NCI-H2227 (cell line): ENCODE data around the gene RBM47.

Experiments
- DNase-seq: peaks from one replicate; lab custom pipeline; 2025; ENCODE audit not compliant: unreplicated experiment; lab: John Stamatoyannopoulos, UW

RBM47 gene

GRCh38 chr4:40502220-40502619 is 127.4 kb downstream of the RBM47 start:
- no peak for DNase-seq

- DNase-seq, result no peak
Observed at GRCh38 chr4:40500781-40501180, 128.9 kb downstream of the RBM47 start.

- DNase-seq, result no peak
Observed at GRCh38 chr4:40493160-40493559, 136.5 kb downstream of the RBM47 start.

DNA sequence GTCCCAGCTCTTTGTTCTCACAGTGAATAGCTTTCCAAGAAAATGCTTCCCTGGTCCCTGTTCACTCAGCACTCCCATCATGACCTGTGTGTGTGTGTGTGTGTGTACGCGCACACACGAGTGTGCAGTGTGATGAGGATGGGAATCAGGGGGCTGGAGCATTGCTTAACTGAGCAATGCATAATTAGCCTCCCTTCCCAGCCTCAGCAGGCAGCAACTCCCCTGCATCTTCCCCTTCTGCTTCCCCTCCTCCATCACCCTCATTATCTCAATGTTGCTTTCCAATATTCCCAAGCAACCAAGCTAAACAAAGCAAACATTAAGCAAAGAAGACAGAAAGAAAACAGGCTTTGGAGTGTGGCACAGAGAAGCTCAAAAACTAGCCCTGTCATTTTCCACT is 137.0 kb downstream of the RBM47 start:
- peak; percentile 59 for DNase-seq

GRCh38 chr4:40490481-40490880 is 139.2 kb downstream of the RBM47 start:
- DNase-seq, result no peak

DNA sequence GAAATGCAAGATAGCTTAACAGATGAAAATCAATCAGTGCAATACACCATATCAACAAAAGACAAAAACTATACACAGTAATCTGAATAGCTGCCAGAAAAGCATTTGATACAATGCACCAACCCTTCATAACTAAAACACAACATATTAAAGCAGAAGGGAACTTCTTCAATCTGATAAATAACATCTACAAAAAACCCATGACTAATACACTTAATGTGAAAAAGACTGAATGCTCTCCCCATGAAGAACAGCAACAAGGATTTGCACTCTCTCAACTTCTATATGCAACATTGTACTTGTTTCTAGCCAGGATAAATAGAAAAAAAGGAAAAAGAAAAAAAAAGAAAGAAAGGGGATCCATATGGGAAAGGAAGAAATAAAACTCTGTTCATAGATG is 139.7 kb downstream of the RBM47 start:
- no peak for DNase-seq

GRCh38 chr4:40486534-40486933 is 143.1 kb downstream of the RBM47 start:
- DNase-seq, result no peak

GRCh38 chr4:40484346-40485090 is 145.1 kb downstream of the RBM47 start:
- DNase-seq, result no peak

DNA sequence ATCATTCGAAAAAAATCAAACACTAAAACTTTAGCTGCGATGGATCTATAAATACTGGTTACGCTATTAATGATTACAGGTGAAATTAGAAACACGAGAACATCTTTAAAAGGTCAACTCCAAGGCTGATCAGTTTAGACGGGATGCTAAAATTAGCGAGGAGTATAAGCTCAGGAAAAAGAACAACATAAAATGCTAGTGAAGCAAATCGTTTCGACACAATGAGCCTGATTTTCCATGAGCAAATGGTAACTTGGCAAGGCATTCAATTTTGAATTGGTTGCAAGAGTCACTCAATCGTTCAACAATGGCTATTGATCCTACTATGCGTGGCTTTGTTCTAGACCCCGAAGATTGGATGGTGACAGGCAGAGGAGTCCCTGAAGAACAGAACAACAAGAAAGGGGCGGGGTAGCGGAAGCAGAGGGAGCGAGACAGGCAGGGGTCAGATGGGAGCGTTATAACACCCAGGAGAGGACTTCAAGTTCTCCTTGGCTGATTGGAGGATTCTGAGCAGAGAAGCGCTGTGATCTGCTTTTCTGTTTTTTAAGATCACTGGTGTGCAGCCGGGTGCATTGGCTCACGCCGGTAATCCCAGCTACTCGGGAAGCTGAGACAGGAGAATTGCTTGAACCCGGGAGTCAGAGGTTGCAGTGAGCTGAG is 146.5 kb downstream of the RBM47 start:
- DNase-seq, result peak; percentile 40

DNA sequence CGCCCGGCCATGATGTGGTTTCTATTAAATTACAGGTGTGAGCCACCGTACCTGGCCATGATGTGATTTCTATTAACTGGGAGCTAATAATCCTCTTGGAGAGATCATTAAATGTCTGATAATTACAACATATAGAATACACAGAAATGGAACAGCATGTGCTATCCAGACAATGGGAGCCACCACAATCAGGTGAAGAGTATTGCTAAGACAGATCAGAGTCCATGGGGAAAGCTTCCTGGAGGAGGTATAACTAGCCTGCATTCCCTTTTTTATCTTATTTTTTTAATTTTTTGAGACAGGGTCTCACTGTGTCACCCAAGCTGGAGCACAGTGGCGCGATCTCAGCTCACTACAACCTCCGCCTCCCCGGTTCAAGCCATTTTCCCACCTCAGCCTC is 147.7 kb downstream of the RBM47 start:
- DNase-seq, result no peak

- DNase-seq, result no peak
Observed at GRCh38 chr4:40480291-40480690, 149.4 kb downstream of the RBM47 start.

DNA sequence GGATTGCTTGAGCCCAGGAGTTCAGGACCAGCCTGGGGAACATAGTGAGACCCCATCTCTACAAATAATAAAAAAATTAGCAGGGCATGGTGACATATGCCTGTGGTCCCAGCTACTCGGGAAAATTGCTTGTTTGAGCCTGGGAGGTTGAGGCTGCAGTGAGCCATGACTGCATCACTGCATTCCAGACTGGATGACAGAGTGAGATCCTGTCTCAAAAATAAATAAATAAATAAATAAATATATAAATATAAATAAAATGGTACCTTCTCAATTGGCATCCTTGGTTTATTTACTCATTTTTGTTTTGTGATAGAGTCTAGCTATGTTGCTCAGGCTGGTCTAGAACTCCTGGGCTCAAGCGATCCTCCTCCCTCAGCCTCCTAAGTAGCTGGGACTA is 150.3 kb downstream of the RBM47 start:
- no peak for DNase-seq

GRCh38 chr4:40475609-40476008 is 154.1 kb downstream of the RBM47 start:
- peak; percentile 30 for DNase-seq

DNA sequence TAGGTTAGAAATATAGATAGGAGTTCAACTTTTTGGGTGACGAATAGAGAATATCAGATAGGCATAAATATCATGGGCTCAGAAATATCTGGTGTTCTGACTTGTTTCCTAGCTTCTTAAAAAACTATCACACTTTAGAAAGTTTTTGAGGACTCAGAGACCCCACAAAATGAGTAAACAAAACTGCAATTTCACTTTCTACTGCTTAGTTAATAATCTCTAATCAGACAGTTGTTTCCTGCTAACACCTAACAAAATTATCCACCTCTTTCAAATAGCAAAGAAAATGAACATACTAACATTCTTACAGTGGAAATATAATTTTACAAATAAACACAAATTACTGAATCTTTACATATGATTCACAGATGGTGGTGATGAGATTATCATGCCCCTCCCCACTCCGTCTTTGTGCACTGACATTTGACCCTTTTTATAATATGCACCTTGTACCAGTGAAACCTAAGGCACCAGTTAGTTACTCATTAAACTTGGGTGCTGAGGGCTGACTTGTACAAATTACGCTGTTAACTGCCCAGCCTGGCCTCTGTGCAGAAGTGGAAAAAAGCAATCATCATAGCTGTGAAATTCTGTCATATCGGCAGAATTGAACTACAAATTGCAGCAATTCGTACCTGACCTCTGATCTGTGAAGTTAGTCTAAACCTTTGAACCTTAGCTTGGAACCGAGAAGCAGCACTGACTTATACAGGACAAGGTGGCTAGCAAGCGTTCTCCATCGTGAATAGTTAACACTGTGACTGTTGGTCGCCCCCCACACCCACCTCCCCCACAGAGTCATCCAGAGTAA is 155.9 kb downstream of the RBM47 start:
- DNase-seq, result no peak

DNA sequence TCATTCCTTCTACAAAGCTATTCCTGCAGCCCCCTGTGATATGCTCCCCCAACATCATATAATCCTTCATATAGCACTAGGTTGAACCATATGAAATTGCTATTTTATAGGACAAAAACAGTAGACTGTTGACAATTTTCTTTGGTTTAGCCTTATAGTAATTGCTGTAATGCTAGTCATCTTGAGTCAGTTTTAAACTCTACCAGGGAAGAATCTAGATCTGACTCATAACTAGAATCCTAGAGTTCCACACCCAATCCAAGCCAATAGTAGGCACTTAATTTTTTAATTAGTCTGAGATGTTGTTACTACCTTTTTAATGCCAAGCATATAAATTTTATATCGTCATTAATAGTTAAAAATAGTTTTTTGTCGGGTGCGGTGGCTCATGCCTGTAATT is 157.7 kb downstream of the RBM47 start:
- DNase-seq, result no peak

DNA sequence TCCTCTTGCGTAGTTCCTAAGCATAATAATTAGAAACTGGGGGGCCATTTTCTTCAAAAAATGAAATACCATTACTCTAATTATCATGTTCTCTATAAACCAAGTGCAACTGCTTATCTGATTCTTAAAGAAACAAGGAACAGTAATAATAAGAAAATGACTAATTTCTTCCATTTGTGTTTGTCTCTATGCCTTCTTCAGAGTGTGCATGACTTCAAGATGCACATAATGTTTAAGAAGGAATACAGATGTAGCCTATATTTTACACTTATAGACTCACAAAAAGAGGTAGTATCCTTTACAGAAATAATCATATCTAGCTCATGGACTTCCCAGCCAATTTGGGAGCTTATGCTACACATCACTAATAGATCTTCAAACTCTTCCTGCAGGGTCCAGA is 162.9 kb downstream of the RBM47 start:
- DNase-seq, result no peak

- DNase-seq, result no peak
Observed at GRCh38 chr4:40462326-40462725, 167.3 kb downstream of the RBM47 start.

- no peak for DNase-seq
Observed at GRCh38 chr4:40461879-40462278, 167.8 kb downstream of the RBM47 start.

DNA sequence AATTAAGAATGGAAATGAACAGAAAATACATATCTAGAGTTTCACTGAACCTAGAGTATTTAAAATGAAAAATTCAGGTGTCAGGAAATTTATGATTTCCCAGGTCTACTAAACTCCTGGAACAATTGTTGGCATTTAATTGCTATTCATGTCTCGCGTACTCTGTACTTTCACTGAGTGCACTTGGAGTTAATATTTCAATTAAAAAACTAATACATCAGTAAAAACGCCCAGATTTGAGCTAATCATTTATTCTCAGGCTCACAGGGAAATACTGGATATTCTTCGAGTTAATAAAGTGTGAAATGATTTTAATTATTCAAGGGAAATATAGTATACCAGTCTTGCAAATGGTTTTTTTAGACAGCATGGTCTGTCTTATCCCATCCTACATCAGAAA is 168.6 kb downstream of the RBM47 start:
- no peak for DNase-seq

DNA sequence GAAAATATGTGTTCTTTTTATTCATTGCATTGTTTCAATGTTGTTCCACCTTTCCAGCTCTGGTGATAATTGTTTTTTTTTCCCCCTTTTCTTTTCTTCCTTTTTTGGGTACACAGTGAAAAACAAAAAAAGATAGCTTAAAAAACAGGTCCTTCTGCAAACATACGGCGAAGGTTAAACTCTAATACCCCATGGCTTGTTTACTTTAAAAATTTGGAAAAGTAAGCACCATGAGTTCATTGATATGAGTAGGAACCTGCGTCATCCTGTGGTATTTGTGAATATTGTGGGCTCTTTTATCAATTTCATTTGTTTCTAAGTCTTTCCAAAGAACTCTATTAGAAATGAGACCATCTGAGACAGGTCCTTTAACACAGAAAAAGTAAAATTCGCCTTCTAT is 171.0 kb downstream of the RBM47 start:
- no peak for DNase-seq

DNA sequence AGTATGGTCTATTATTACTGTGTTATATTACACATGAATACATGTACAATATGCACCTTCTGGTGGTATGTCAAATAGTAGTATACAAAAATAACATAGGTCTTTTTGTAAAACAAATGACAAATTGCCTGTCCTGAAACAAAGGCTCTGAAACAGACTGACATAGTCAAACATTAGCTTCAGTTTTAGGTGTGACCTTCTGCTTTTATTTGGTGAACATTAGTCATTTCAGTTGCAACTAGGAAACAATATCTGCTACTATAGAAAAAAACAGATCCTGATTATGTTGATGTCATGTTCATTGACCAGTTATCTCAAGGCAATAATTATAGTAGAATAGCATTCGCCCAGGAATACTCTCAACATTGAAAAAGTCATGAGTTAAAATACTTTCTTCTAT is 171.6 kb downstream of the RBM47 start:
- DNase-seq, result no peak

GRCh38 chr4:40455340-40455902 is 174.2 kb downstream of the RBM47 start:
- no peak for DNase-seq
